Caco-2 (cell line): ENCODE results near the gene CMC4. TPM values are rescaled to one million over a fixed set of nuclear protein-coding genes. Genes with fewer than 3 reads are reported as not detected.

Experiments
- BruUV-seq: library from RNA; stranded (reverse); fragments of 400-500 nt; replicated peaks from 2 replicates; lab custom pipeline; 2021; lab: Mats Ljungman, UMichigan
- CTCF ChIA-PET: fragments of 300-600 bp; sonication (Branson Sonifier 250); formaldehyde crosslinking; loops from one replicate; lab custom pipeline; 2022; ENCODE audit warnings: antibody characterized with exemption; lab: Charles Lee
- POLR2A ChIA-PET: fragments of 300-600 bp; sonication (Branson Sonifier 250); formaldehyde crosslinking; loops from one replicate; lab custom pipeline; 2022; ENCODE audit warnings: antibody characterized with exemption; lab: Charles Lee
- DNase-seq, 2 experiments: peaks; one replicate each; pipeline versions ENCODE4 v3.0.0 to v3.0.0-alpha.2; 2020 to 2022
- H3K27me3 ChIP-seq: replicated peaks from 2 replicates; pipeline ENCODE4 v1.6.0; 2011; ENCODE audit warnings: low read length; ENCODE audit not compliant: control insufficient read depth, insufficient read depth
- H3K36me3 ChIP-seq: 2 replicates; pipeline ENCODE4 v1.5.1; 2011; ENCODE audit warnings: low read length; ENCODE audit not compliant: control insufficient read depth, insufficient read depth
- H3K4me1 ChIP-seq: fragments of 250-450 bp; sonication (Bioruptor Pico); 2 replicates; pipeline ENCODE4 v1.5.1; 2020; ENCODE audit warnings: mild to moderate bottlenecking
- H3K4me3 ChIP-seq: 2 replicates; pipeline ENCODE4 v1.5.1; 2011; ENCODE audit warnings: low read depth, mild to moderate bottlenecking, control low read depth, low read length
- H3K9me3 ChIP-seq: fragments of 250-450 bp; sonication (Bioruptor Pico); 2 replicates; pipeline ENCODE4 v1.5.1; 2020; ENCODE audit warnings: mild to moderate bottlenecking, moderate library complexity
- H3K27ac Mint-ChIP-seq: one replicate; pipeline ENCODE4 v1.8.0; 2022; ENCODE audit warnings: mixed read lengths; ENCODE audit not compliant: unreplicated experiment
- H3K27me3 Mint-ChIP-seq: one replicate; pipeline ENCODE4 v1.8.0; 2022; ENCODE audit warnings: mixed read lengths; ENCODE audit not compliant: insufficient read depth, unreplicated experiment
- H3K36me3 Mint-ChIP-seq: one replicate; pipeline ENCODE4 v1.8.0; 2022; ENCODE audit warnings: mild to moderate bottlenecking, mixed read lengths; ENCODE audit not compliant: insufficient read depth, unreplicated experiment
- H3K4me1 Mint-ChIP-seq: one replicate; pipeline ENCODE4 v1.8.0; 2022; ENCODE audit warnings: low read depth, mixed read lengths; ENCODE audit not compliant: unreplicated experiment
- H3K4me3 Mint-ChIP-seq: one replicate; pipeline ENCODE4 v1.8.0; 2022; ENCODE audit warnings: mild to moderate bottlenecking, moderate library complexity, mixed read lengths; ENCODE audit not compliant: unreplicated experiment
- H3K9me3 Mint-ChIP-seq: one replicate; pipeline ENCODE4 v1.8.0; 2022; ENCODE audit warnings: mixed read lengths; ENCODE audit not compliant: unreplicated experiment
- CTCF ChIP-seq, 2 experiments: fragments of 200-600 bp in 1 of 2; IDR thresholded peaks; 1 replicate in 1 of 2; 2 replicates in 1 of 2; pipeline versions ENCODE4 v1.5.1 to v1.8.0; 2011 to 2022; ENCODE audit warnings: antibody characterized with exemption in 1 of 2, control low read depth in 1 of 2, inconsistent platforms in 1 of 2, low read depth in 1 of 2, low read length in 1 of 2, mild to moderate bottlenecking in 1 of 2, moderate library complexity in 1 of 2; ENCODE audit not compliant: insufficient read depth in 1 of 2, severe bottlenecking in 1 of 2, unreplicated experiment in 1 of 2
- intact Hi-C: fragments of 100-400 bp; cut with micrococcal nuclease; formaldehyde crosslinking; loops from one replicate; pipeline ENCODE4 v1.10.0; 2022; ENCODE audit not compliant: unreplicated experiment
- total RNA-seq: library from RNA; stranded (reverse); gene quantifications from 2 replicates; pipeline ENCODE4 v1.2.3, GENCODE V29; 2022

CMC4 gene
- total RNA-seq, 1 experiment from 2014 or later = 1.7 TPM

- no TSS peak for BruUV-seq
- H3K4me3 ChIP-seq = no peak overlapping the region
- Mint-ChIP-seq H3K4me1 (no peaks in the 10 kb centered on the region), H3K27ac (no peak overlapping the region), H3K36me3 (peaks cover 6% of the 10 kb centered on the region), H3K4me3 (no peak overlapping the region), H3K27me3 (no peaks in the 10 kb centered on the region), H3K9me3 (no peaks in the 10 kb centered on the region)
- CTCF ChIA-PET = no interaction called here
- H3K9me3 ChIP-seq = no peaks in the 10 kb centered on the region
- H3K36me3 ChIP-seq = no peaks in the 10 kb centered on the region
- POLR2A ChIA-PET = interaction anchor here (1.0 kb wide), 1 partner anchor 39 kb away, joined by 4 read pairs; the partner anchor contains the start of gene FUNDC2
- H3K27me3 ChIP-seq = no peaks in the 10 kb centered on the region
- peaks cover 6% of the 10 kb centered on the region; the same call in 1 of the 2 replicates for H3K4me1 ChIP-seq
- intact Hi-C loops = no loop called here
- no peak for DNase-seq
- TF ChIP-seq CTCF (IDR thresholded peaks at IDR 0.05; ENCODE audit: insufficient read depth in 1 of 2, low read depth in 1 of 2, low read length in 1 of 2, severe bottlenecking in 1 of 2, unreplicated experiment in 1 of 2) = no peak
These were observed 5.8 kb downstream of the CMC4 start for GRCh38 chrX:155065035-155065734.

GRCh38 chrX:155061760-155062159 is 9.2 kb downstream of the CMC4 start:
- TF ChIP-seq CTCF (IDR thresholded peaks at IDR 0.05; ENCODE audit: insufficient read depth in 1 of 2, low read depth in 1 of 2, low read length in 1 of 2, severe bottlenecking in 1 of 2, unreplicated experiment in 1 of 2) = no peak

GRCh38 chrX:155056877-155057792 is 13.8 kb downstream of the CMC4 start:
- BruUV-seq = no TSS peak
- Mint-ChIP-seq H3K27me3 (no peaks in the 10 kb centered on the region), H3K4me3 (no peak overlapping the region), H3K9me3 (no peaks in the 10 kb centered on the region), H3K36me3 (peaks cover 6% of the 10 kb centered on the region), H3K4me1 (no peaks in the 10 kb centered on the region), H3K27ac (no peak overlapping the region)
- CTCF ChIA-PET = interaction anchor here (1.0 kb wide), 1 partner anchor 30 kb away, joined by 5 read pairs; the partner anchor contains the start of gene FUNDC2
- DNase-seq = peak; percentile 49 to 52
- H3K4me1 ChIP-seq = no peaks in the 10 kb centered on the region
- H3K4me3 ChIP-seq = no peak overlapping the region
- POLR2A ChIA-PET = no interaction called here
- intact Hi-C loops = loop anchor here (1.0 kb wide), 2 partner anchors 76 to 139 kb away; no protein-coding TSS in a partner anchor
- H3K27me3 ChIP-seq = no peaks in the 10 kb centered on the region
- peak; percentile 44 to 58 for TF ChIP-seq CTCF (IDR thresholded peaks at IDR 0.05; ENCODE audit: insufficient read depth in 1 of 2, low read depth in 1 of 2, low read length in 1 of 2, severe bottlenecking in 1 of 2, unreplicated experiment in 1 of 2)
- no peaks in the 10 kb centered on the region for H3K36me3 ChIP-seq
- no peaks in the 10 kb centered on the region for H3K9me3 ChIP-seq

More at GRCh38 chrX:155061760-155062159, 9.2 kb downstream of the CMC4 start:
- Histone ChIP-seq H3K9me3 (no peaks in the 10 kb centered on the region), H3K36me3 (no peaks in the 10 kb centered on the region), H3K27me3 (no peaks in the 10 kb centered on the region), H3K4me3 (no peak overlapping the region), H3K4me1 (no peaks in the 10 kb centered on the region)
- ChIA-PET POLR2A (no interaction called here), CTCF (no interaction called here)
- H3K4me1 Mint-ChIP-seq = no peaks in the 10 kb centered on the region
- H3K36me3 Mint-ChIP-seq = peaks cover 6% of the 10 kb centered on the region
- H3K4me3 Mint-ChIP-seq = no peak overlapping the region
- DNase-seq = no peak
- H3K9me3 Mint-ChIP-seq = no peaks in the 10 kb centered on the region
- no peak overlapping the region for H3K27ac Mint-ChIP-seq
- H3K27me3 Mint-ChIP-seq = no peaks in the 10 kb centered on the region
- no TSS peak for BruUV-seq
- intact Hi-C loops = no loop called here
